ENCODE data around the gene MAST2.

The MAST2 gene

DNA sequence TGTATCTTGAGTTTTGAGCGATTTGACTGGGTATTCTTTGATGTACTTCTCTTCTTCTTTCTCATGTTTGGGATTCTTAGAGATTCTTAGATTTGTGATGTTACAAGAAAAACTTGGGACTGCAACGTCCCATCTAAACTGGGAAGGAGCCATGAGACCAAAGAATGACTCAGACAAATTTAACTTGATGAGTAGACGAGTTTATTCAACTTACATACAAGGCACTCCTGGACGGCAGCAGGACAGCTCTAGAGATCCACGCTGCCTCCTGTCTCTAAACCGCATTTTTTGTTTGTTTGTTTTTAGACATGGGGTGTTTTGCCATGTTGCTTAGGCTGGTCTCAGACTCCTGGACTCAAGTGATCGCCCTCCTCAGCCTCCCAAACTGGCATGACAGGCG, 191.9 kb downstream of the MAST2 start:
- DNase-seq = no peak

GRCh38 chr1:45998020-45998617, 194.7 kb downstream of the MAST2 start:
- DNase-seq = no peak

DNA sequence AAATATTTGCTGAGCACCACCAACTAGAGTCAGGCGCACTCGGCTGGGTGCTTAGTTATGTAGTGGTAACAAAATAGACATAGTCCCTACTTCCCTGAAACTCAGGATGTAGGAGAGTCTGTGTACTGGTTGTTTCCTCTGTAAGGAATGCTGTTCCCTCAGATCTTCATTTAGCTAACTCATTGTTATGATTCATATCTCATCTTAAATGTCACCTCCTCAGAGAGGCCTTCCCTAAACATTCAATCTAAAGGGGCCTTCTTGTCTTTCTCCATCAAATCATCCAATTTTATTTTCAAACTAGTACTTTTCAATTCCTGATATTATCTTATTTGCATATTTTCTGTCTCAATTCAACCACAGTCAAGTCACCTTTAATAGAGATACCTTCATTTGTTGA, 196.1 kb downstream of the MAST2 start:
- no peak for DNase-seq

GRCh38 chr1:46001081-46001785, 197.8 kb downstream of the MAST2 start:
- DNase-seq = no peak

DNA sequence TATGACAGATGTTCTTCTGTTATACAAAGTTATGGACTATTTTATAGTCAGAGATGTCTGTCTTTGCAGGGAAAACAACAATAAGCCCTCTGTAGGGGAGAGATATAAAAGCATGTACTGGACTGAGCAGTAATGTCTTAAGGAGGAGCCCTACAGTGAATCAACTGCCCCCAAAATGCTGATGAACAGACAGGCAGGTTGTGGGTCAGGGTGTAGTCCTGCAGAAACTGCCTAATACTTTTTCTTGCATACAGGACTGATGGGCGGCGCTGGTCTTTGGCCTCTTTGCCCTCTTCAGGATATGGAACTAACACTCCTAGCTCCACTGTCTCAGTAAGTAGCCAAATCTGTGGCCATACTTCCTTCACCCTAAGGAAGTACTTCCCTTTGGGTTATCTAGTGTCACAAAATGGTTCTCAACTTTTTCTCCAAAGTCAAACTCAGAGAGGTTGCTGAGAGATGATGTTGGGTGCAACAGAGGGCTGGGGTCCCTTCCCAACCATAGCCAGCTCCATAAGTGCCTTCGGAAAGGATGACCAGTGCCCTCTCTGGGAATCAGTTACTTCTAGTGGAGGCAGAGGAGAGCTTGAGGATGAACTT, 199.2 kb downstream of the MAST2 start:
- DNase-seq = no peak

DNA sequence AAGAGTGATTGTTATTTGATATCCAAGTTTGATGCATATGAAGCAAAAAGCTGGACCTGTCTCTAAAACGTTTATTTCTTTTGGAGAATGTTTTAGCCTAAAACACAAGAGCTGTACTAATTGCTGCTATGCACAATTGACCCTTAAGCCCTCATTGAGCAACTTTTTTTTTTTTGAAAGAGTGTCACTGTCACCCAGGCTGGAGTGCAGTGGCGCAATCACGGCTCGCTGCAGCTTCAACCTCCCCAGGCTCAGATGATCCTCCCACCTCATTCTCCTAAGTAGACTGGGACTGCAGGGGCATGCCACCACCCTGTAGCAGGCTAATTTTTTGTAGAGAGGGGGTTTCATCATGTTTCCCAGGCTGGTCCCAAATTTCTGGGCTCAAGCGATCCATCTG, 199.9 kb downstream of the MAST2 start:
- no peak for DNase-seq

DNA sequence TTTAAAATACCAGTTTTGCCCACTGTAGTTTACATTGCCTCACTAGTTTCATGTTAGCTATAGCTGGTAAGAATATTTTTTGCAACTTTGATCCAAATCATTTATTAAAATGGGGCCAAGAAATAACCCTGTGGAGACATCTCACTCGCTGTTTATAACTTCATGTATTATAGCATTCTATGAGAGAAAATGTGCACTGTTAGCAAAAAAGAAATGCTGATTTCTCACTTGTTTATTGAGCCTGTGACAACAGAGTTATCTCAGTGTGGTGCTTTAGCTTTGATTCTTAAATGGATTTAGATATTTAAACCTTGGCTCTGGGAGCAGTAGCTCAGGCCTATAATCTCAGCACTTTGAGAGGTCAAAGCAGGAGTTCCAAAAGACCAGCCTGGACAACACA, 201.1 kb downstream of the MAST2 start:
- no peak for DNase-seq

DNA sequence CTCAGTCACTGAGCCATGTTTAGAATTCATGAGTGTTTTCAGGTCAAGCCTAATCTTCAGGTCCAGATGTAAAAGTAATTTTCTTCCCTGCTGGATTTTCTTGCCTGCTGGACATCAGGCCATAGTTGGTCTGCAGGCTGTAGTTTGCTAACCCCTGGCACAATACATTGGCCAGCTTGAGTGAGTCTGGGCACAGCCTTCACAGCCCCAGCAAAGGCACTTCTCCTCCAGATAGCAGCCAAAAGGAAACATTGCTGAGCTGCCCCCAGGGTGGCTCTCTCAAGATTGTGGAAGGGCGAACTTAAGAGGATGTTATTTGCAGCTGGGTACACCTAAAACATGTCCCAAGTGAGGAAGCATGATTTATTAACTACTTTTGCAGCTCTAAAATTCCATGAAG, 202.2 kb downstream of the MAST2 start:
- DNase-seq = no peak

- DNase-seq = no peak
Measured at GRCh38 chr1:46008585-46008984, 205.2 kb downstream of the MAST2 start.

- DNase-seq = no peak
Measured at GRCh38 chr1:46010611-46011010, 207.2 kb downstream of the MAST2 start.

DNA sequence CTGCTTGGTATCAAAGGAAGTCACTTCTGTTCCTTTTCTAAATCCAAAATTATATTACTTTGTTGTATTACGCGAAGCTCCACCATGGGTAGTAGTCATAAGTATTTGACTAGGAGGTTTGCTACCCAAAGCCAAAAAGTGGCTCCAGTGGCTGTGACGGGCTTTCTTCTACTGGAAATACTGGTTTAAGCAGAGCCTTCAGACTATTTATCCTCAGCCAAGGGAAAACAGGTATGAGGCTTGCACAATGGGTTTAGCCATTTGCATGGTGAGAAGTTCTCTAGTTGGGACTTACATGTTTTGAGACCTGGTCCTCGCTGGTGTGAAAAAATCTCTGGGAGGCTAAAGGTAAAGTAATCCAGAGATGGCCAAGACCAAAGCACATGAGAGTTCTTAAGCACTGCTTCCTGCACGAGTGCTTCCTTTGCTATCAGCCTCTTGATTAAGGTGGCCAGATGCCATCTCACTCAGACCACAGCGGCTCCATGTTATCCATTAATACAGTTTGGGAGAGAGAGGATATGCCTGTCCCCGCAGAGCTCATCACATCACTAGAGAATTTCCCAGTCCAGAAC, 207.8 kb downstream of the MAST2 start:
- no peak for DNase-seq

DNA sequence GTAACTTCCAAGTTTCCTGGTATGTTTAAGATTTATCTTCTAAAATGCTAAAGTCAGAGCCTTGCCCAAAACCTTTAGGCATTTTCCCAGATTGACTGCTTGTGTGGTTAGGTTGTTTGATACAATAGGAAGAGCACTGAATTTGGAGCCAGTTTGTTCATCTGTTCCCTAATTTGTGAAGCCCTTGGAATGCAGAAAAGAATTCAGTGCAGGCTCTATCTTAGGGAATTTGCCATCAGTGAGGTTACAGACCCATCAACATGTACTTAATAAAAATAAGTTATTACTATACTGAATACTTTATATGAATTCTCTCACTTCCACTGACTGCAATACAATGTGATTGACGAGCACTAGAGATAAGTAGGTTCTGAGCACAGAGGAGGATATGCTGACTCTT, 208.8 kb downstream of the MAST2 start:
- DNase-seq = no peak

DNA sequence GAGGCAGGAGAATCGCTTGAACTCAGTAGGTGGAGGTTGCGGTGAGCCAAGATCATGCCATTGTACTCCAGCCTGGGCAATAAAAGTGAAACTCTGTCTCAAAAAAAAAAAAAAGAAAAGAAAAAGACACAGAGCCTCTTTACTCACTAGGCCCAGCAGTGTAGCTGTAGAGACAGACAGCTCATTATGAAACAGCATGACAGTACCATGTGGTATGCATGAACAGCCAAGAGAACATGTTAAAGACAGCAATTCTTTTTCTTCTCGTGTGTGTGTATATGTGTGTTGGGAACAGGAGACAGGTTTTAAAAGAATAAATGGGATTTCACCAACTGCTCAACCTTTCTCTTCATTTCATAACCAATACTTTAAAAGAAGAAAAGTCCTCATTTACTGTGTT, 210.2 kb downstream of the MAST2 start:
- DNase-seq = no peak

DNA sequence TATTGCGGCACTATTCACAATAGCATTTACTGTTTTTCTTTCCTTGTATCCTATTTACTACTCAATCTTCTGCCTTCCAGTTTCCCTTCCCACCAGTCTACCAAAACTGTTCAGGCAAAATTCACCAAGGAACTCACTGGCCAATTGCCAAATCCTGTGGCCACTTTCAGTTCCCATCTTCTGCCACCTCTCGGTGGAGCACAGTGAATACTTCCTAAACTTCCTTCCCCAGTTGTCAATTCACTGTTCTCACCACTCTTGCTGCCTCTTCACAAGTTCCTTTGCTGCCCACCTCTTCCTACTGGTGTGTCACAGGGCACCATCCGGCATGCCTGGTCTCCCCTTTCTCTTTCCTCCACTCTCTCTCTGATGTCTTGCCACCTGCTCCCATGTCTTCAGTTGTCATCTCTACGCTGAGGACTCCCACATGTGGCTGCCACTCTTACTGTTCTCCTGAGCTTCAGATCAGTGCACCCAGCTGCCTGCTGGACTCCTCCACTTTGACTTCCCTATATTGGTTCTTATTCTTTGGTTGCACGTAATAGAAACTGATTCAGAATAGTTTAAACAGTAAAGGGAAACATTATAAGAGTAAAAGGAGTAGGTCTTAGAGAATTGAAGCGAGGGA, 214.6 kb downstream of the MAST2 start:
- no peak for DNase-seq

GRCh38 chr1:46019348-46019747, 215.9 kb downstream of the MAST2 start:
- no peak for DNase-seq

GRCh38 chr1:46020010-46020409, 216.6 kb downstream of the MAST2 start:
- DNase-seq = no peak

DNA sequence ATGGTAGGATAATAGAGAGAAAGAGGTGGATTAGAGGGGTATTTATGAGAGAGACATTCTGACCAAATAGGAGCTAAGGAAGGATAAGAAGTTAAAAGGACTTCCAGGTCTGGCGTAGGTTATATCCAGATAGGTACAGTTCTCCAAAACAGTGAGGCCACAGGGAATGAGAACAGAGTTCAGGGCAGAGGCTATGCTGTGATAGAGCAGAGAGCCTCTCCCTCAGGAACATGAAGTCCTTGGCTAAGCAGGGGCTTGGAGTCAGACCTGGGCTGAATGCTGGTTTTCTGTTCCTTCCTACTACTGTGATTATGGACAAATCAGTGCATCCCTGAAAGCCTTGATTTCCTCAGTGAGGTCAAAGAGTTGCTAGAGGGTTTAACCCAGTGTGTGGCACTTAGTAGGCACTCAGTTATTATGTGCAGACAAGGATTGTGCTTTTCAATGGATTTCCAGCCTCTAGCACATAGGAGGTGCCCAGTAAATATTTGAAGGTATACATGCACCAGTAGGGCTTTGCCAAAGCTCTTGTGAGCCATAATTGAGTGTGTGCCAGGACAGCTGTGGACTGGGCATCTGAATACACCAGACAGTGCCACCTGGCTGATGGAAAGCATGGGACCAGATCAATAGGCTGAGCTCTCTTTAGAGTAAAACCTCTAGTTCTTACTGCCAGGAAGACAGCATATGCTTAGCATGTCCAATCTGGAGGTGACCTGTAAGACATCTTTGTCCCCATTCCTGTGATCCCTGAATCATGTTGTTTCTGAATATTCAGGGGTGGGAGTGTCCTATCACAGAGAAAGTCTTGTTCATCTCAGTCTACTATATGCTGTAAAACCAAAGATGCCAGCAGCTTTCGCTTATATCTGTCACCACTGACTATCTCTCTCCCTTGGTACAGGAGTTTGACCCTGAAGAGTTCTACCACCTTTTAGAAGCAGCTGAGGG, 217.9 kb downstream of the MAST2 start:
- DNase-seq = peak; percentile 40

DNA sequence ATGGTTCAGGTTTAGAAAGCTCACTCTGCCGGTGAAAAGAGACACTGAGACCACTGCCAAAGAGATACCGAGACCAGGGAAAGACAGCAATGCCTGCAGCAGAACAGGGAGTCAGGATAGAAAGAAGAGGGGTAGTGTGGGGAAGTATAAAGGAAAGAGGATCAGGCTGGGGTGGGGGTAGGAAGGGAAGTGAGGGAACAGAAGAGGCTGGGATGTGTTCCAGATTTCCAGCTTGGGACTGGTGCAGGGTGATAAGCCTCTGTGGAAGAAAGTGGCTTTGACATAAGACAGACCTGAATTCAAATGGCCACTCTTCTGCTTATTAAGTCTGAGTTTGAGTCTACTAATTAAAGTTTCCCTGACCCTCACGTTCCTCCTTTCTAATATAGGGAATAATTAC, 223.1 kb downstream of the MAST2 start:
- DNase-seq = no peak

DNA sequence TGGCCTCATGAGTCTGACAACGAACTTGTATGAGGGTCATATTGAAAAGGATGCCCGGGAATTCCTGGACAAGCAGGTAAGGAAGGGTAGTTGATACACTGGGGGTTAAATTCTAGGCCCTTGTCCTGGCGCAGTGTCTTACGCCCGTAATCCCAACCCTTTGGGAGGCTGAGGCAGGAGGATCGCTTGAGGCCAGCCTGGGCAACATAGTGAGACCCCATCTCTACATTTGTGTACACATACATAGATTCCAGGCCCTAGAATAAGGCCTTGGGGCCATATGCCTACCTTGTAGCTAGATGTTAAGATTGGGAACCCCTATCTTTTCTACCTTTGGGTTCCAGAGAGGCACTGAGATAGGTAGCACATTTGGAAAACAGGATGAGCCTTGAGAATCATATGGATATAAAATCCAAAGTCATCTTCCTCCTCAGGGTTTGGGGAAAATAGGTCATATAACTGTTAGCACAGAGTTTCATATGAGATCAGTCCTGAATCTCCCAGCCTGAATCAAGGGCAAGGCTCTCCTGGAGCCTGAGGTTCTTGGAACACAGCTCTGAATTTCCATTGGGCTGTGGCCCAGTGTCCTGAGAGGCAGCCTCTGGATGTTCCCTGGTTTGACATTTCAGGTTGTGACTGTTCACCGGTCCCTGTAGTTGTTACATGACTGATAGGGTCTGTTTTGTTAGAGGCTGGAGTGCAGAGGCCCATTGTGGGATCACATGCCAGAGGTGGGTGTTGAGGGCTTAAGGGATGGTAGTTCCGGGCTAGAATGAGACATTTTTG, 224.6 kb downstream of the MAST2 start:
- DNase-seq = no peak

GRCh38 chr1:46030074-46030870, 226.9 kb downstream of the MAST2 start:
- no peak for DNase-seq

All from NCI-H69 (cell line).